Peyer's patch (tissue), 4 donors: Measurements from ENCODE around the gene CDCA4.

Experiments used
- CTCF ChIP-seq, 6 experiments: fragments of 450-650 bp in 4 of 6; fragments of 200-600 bp in 2 of 6; sonication (generic) in 1 of 6; IDR thresholded peaks; one replicate each; pipeline ENCODE4 v1.5.1; 2017 to 2019; ENCODE audit warnings: antibody characterized with exemption in 6 of 6, mild to moderate bottlenecking in 3 of 6, moderate library complexity in 1 of 6
- POLR2A ChIP-seq, 2 donors: fragments of 450-650 bp; IDR thresholded peaks; one replicate each; pipeline ENCODE4 v1.5.1; 2017; ENCODE audit warnings: antibody characterized with exemption in 2 of 2, mild to moderate bottlenecking in 2 of 2, moderate library complexity in 2 of 2

DNA sequence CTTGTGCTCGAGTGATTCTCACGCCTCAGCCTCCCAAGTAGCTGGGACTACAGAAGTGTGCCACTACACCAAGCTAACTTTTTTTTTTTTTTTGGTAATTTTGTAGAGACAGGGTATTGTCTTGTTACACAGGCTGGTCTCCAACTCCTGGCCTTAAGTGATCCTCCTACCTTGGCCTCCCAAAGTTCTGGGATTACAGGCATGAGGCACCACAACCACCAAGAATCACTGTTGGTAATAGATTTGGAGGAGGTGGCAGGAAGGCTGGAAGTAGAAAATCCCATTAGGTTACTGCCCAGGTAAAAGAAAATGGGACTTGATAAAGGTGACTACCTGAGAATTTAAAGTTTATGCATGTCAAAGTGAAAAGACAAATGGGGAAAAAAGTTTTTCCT is 1.4 kb upstream of the CDCA4 start:
- TF ChIP-seq CTCF (IDR thresholded peaks at IDR 0.05) (no peak), POLR2A (IDR thresholded peaks at IDR 0.05) (no peak)
